ENCODE measurements around the gene ZWILCH. TPM values are rescaled to one million over a fixed set of nuclear protein-coding genes. Genes with fewer than 3 reads are reported as not detected.
"Not testable (repeated sequence)": the region's sequence is repeated elsewhere in the genome, so short reads cannot be mapped to it uniquely, and the experiment has no call there.

Gene ZWILCH
- total RNA-seq, 1 experiment from 2014 or later = 39.9 TPM

DNA sequence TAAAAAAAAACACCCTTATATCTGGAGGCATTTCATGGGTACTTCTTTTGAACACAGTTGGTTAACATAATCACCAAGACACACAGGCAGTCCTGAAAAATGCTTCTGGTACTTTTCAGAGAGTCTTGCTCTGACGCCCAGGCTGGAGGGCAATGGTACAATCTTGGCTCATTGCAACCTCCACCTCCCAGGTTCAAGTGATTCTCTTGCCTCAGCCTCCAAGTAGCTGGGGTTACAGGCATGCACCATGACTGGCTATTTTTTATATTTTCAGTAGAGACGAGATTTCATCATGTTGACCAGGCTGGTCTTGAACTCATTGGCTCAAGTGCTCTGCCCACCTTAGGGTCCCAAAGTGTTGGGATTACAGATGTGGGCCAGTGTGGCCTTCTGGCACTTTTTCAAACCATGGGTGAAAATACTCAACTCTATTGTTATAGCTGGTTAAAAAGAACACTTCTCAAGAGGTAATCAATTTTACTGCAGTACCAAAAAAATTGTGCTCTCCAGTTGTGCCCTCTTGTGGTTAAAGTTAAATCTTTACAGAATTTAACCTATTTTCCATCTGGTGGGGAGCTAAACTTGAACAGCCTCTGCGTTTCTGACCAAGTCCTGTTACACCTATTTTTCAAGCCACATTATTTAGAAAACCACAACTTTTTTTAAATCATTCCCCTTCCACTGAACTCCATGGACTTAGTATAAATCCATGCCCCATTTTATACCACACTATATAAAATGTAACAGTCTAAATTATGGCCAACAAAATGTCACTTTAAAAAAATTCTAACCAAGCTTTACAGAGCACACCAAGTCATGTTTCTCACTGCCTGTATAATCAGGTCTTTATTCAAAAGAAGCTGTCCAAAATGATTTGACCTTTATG is 6.4 kb upstream of the ZWILCH start:
- Histone ChIP-seq H3K4me3 (ENCODE audit: low read depth in 2 of 2, low read length in 2 of 2) (no peak overlapping the region), H3K27me3 (ENCODE audit: control insufficient read depth, insufficient read depth, low read length) (no peaks in the 10 kb centered on the region), H3K9me3 (ENCODE audit: control insufficient read depth, insufficient read depth, low read depth, low read length) (no peaks in the 10 kb centered on the region), H3K4me1 (ENCODE audit: control insufficient read depth, insufficient read depth, low read length) (peaks cover 47% of the 10 kb centered on the region), H3K36me3 (ENCODE audit: control insufficient read depth, insufficient read depth, low read length) (peaks cover 50% of the 10 kb centered on the region), H3K27ac (ENCODE audit: low read length) (no peak overlapping the region)
- ChIA-PET CTCF (interaction anchor here (1.1 kb wide), 1 partner anchor 162 kb away, joined by 3 read pairs; no protein-coding TSS in a partner anchor), POLR2A (interaction anchor here (0.6 to 0.7 kb wide), 3 partner anchors 59 to 1715 kb away, joined by 3 to 4 read pairs (median 3); partner anchors contain the start of gene MAP2K1)
- BruUV-seq (replicated peaks) = no TSS peak
- no peak for ATAC-seq
- in situ Hi-C loops (cut with HindIII; ENCODE audit: low pct_unique_long_range_greater_than_20kb, low sequenced_read_pairs) = no loop called here
- TF ChIP-seq SIN3A (IDR thresholded peaks at IDR 0.05; ENCODE audit: borderline replicate concordance, insufficient read depth, low read depth, low read length) = 0 out of 2 replicates have a peak, but pooled peaks have one; percentile 46
- TF ChIP-seq, protein P1, sequence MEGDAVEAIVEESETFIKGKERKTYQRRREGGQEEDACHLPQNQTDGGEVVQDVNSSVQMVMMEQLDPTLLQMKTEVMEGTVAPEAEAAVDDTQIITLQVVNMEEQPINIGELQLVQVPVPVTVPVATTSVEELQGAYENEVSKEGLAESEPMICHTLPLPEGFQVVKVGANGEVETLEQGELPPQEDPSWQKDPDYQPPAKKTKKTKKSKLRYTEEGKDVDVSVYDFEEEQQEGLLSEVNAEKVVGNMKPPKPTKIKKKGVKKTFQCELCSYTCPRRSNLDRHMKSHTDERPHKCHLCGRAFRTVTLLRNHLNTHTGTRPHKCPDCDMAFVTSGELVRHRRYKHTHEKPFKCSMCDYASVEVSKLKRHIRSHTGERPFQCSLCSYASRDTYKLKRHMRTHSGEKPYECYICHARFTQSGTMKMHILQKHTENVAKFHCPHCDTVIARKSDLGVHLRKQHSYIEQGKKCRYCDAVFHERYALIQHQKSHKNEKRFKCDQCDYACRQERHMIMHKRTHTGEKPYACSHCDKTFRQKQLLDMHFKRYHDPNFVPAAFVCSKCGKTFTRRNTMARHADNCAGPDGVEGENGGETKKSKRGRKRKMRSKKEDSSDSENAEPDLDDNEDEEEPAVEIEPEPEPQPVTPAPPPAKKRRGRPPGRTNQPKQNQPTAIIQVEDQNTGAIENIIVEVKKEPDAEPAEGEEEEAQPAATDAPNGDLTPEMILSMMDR (IDR thresholded peaks at IDR 0.05) = no peak
- TF ChIP-seq POLR2AphosphoS5 (IDR thresholded peaks at IDR 0.05; ENCODE audit: low read depth, low read length) = peak; percentile 22; the same call in 1 of the 2 replicates
- TF ChIP-seq TCF7L2 (IDR thresholded peaks at IDR 0.05; ENCODE audit: low read depth, low read length) = no peak
- DNase-seq (ENCODE audit: low read depth, low spot score) = no peak
- intact Hi-C loops (cut with micrococcal nuclease; ENCODE audit: unreplicated experiment) = loop anchor here (5.0 kb wide), 1 partner anchor 111 kb away; the partner anchor contains the start of gene MAP2K1

DNA sequence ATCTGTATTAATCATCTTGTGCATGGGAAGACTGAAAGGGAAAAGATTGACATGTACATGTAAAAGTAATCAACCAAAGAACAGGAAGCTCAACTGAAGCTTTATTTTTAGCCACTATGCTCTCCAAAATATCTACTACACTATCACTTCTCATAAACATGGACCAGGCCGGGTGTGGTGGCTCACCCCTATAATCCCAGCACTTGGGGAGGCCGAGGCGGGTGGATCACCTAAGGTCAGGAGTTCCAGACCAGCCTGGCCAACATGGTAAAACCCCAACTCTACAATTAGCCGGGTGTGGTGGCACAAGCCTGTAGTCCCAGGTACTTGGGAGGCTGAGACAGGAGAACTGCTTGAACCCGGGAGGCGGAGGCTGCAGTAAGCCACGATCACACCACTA is 4.8 kb upstream of the ZWILCH start:
- intact Hi-C loops (cut with micrococcal nuclease; ENCODE audit: unreplicated experiment); H3K9me3 ChIP-seq (ENCODE audit: control insufficient read depth, insufficient read depth, low read depth, low read length); BruUV-seq (replicated peaks); ATAC-seq; CTCF ChIA-PET; in situ Hi-C loops (cut with HindIII; ENCODE audit: low pct_unique_long_range_greater_than_20kb, low sequenced_read_pairs); H3K4me3 ChIP-seq (ENCODE audit: low read depth in 2 of 2, low read length in 2 of 2); DNase-seq (ENCODE audit: low read depth, low spot score); H3K27me3 ChIP-seq (ENCODE audit: control insufficient read depth, insufficient read depth, low read length); POLR2A ChIA-PET: not testable (repeated sequence)
- Histone ChIP-seq H3K4me1 (ENCODE audit: control insufficient read depth, insufficient read depth, low read length) (peaks cover 47% of the 10 kb centered on the region), H3K27ac (ENCODE audit: low read length) (peak overlapping the region; percentile 60), H3K36me3 (ENCODE audit: control insufficient read depth, insufficient read depth, low read length) (peaks cover 54% of the 10 kb centered on the region)

DNA sequence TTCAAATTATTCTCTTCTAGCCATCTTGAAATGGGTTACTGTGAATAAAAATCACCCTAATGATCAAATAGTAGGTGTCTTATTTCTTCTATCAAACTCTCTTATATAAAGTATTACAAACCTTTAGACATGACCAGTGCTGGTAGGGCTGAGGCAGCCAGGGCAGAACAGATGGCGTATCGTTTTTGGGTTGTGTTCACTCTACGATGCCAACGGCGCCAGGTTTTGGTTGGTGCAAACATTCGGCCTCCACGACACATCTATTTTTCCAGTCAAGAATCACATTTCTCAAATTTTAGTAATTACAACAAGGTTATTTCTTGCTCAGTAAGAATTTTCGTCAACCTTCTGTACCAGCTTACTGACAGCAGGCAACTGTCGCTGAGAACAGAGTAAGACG is 2.6 kb upstream of the ZWILCH start:
- in situ Hi-C loops (cut with HindIII; ENCODE audit: low pct_unique_long_range_greater_than_20kb, low sequenced_read_pairs) = no loop called here
- CTCF ChIA-PET = no interaction called here
- H3K36me3 ChIP-seq (ENCODE audit: control insufficient read depth, insufficient read depth, low read length) = peaks cover 59% of the 10 kb centered on the region
- intact Hi-C loops (cut with micrococcal nuclease; ENCODE audit: unreplicated experiment) = no loop called here
- H3K27me3 ChIP-seq (ENCODE audit: control insufficient read depth, insufficient read depth, low read length) = no peaks in the 10 kb centered on the region
- H3K9me3 ChIP-seq (ENCODE audit: control insufficient read depth, insufficient read depth, low read depth, low read length) = no peaks in the 10 kb centered on the region
- no peak for ATAC-seq
- no TSS peak for BruUV-seq (replicated peaks)
- TF ChIP-seq, protein P2, sequence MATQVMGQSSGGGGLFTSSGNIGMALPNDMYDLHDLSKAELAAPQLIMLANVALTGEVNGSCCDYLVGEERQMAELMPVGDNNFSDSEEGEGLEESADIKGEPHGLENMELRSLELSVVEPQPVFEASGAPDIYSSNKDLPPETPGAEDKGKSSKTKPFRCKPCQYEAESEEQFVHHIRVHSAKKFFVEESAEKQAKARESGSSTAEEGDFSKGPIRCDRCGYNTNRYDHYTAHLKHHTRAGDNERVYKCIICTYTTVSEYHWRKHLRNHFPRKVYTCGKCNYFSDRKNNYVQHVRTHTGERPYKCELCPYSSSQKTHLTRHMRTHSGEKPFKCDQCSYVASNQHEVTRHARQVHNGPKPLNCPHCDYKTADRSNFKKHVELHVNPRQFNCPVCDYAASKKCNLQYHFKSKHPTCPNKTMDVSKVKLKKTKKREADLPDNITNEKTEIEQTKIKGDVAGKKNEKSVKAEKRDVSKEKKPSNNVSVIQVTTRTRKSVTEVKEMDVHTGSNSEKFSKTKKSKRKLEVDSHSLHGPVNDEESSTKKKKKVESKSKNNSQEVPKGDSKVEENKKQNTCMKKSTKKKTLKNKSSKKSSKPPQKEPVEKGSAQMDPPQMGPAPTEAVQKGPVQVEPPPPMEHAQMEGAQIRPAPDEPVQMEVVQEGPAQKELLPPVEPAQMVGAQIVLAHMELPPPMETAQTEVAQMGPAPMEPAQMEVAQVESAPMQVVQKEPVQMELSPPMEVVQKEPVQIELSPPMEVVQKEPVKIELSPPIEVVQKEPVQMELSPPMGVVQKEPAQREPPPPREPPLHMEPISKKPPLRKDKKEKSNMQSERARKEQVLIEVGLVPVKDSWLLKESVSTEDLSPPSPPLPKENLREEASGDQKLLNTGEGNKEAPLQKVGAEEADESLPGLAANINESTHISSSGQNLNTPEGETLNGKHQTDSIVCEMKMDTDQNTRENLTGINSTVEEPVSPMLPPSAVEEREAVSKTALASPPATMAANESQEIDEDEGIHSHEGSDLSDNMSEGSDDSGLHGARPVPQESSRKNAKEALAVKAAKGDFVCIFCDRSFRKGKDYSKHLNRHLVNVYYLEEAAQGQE (IDR thresholded peaks at IDR 0.05; ENCODE audit: insufficient read depth in 1 of 2, low read depth in 2 of 2, low read length in 1 of 2) = no peak
- TF ChIP-seq TCF7L2 (IDR thresholded peaks at IDR 0.05; ENCODE audit: low read depth, low read length) = no peak
- peak overlapping the region; percentile 100 for H3K4me3 ChIP-seq (ENCODE audit: low read depth in 2 of 2, low read length in 2 of 2)
- H3K27ac ChIP-seq (ENCODE audit: low read length) = peak overlapping the region; percentile 100
- POLR2A ChIA-PET = interaction anchor here (0.6 kb wide), 1 partner anchor 84 kb away, joined by 5 read pairs; no protein-coding TSS in a partner anchor
- peaks cover 50% of the 10 kb centered on the region for H3K4me1 ChIP-seq (ENCODE audit: control insufficient read depth, insufficient read depth, low read length)
- DNase-seq (ENCODE audit: low read depth, low spot score) = no peak

DNA sequence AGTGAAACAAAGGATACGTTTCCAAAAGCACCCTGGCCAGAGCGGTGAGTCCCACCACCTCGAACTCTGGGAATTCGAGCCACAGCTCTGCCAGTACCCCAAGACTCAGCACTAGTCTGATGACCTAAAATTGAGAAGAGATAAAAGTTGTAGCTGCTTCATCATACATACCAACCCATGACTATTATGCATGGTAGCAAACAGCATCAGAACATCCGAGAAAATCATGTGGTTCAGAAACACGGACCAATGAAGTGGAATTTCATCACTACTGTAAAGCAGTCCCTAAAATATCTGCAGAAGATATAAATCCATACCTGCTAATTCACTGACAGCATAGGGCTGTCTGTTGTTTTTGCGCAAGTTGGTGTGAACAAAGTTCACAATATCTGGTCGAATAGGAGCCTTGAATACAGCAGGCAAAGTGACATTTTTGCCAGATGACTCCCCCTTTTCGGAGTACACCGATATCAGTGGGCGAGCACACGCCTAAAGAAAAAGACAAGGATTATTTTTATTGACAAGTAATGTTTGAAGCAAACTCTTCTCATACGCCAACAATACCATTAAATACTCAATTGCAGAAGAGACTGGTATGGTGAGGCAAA is 2.0 kb upstream of the ZWILCH start:
- CTCF ChIA-PET; DNase-seq (ENCODE audit: low read depth, low spot score); intact Hi-C loops (cut with micrococcal nuclease; ENCODE audit: unreplicated experiment); ATAC-seq; H3K27me3 ChIP-seq (ENCODE audit: control insufficient read depth, insufficient read depth, low read length); BruUV-seq (replicated peaks); POLR2A ChIA-PET; in situ Hi-C loops (cut with HindIII; ENCODE audit: low pct_unique_long_range_greater_than_20kb, low sequenced_read_pairs); H3K9me3 ChIP-seq (ENCODE audit: control insufficient read depth, insufficient read depth, low read depth, low read length): not testable (repeated sequence)
- H3K36me3 ChIP-seq (ENCODE audit: control insufficient read depth, insufficient read depth, low read length) = peaks cover 59% of the 10 kb centered on the region
- peaks cover 49% of the 10 kb centered on the region for H3K4me1 ChIP-seq (ENCODE audit: control insufficient read depth, insufficient read depth, low read length)
- H3K27ac ChIP-seq (ENCODE audit: low read length) = peak overlapping the region; percentile 100
- H3K4me3 ChIP-seq (ENCODE audit: low read depth in 2 of 2, low read length in 2 of 2) = peak overlapping the region; percentile 100
